RWPE2 (cell line): Measurements from ENCODE around the gene AURKAIP1.

Source experiments
- ATAC-seq: fragments of 200-7000 bp; cut with Tn5 transposase; 3 replicates; pipeline ENCODE4 v1.9.1; 2021; ENCODE audit warnings: low read depth
- DNase-seq: peaks from one replicate; pipeline ENCODE4 v3.0.0-alpha.2; 2020; ENCODE audit warnings: low spot score
- H3K27ac ChIP-seq: fragments of 450-650 bp; 2 replicates; pipeline ENCODE4 v1.5.1; 2017; ENCODE audit warnings: mild to moderate bottlenecking; ENCODE audit not compliant: poor library complexity, severe bottlenecking
- H3K27me3 ChIP-seq: fragments of 250-450 bp; sonication (Bioruptor Pico); 2 replicates; pipeline ENCODE4 v1.5.1; 2021; ENCODE audit warnings: mild to moderate bottlenecking, moderate library complexity; ENCODE audit not compliant: insufficient read depth, poor library complexity, severe bottlenecking
- H3K36me3 ChIP-seq: fragments of 250-450 bp; sonication (Bioruptor Pico); 2 replicates; pipeline ENCODE4 v1.5.1; 2020; ENCODE audit warnings: low read depth, mild to moderate bottlenecking, moderate library complexity
- H3K4me1 ChIP-seq: fragments of 250-450 bp; sonication (Bioruptor Pico); 2 replicates; pipeline ENCODE4 v1.5.1; 2021; ENCODE audit warnings: mild to moderate bottlenecking, moderate library complexity; ENCODE audit not compliant: insufficient read depth, poor library complexity, severe bottlenecking
- H3K4me3 ChIP-seq: fragments of 250-450 bp; sonication (Bioruptor Pico); 2 replicates; pipeline ENCODE4 v1.5.1; 2021; ENCODE audit warnings: mild to moderate bottlenecking, moderate library complexity; ENCODE audit not compliant: severe bottlenecking
- H3K9me3 ChIP-seq: fragments of 250-450 bp; sonication (Bioruptor Pico); 2 replicates; pipeline ENCODE4 v1.5.1; 2021; ENCODE audit warnings: mild to moderate bottlenecking, moderate library complexity; ENCODE audit not compliant: severe bottlenecking
- CTCF ChIP-seq: fragments of 450-650 bp; IDR thresholded peaks from one replicate; pipeline ENCODE4 v1.5.1; 2017; ENCODE audit warnings: mild to moderate bottlenecking, moderate library complexity; ENCODE audit not compliant: poor library complexity, severe bottlenecking

AURKAIP1 gene

GRCh38 chr1:1340185-1340584 is 34.8 kb downstream of the AURKAIP1 start:
- no peak overlapping the region for H3K4me3 ChIP-seq
- TF ChIP-seq CTCF: no peak
- H3K27ac ChIP-seq: no peak overlapping the region
- no peaks in the 10 kb centered on the region for H3K27me3 ChIP-seq
- H3K36me3 ChIP-seq: peaks cover 46% of the 10 kb centered on the region
- no peaks in the 10 kb centered on the region for H3K9me3 ChIP-seq
- peaks cover 12% of the 10 kb centered on the region for H3K4me1 ChIP-seq
- DNase-seq: no peak
- no peak for ATAC-seq

- Histone ChIP-seq H3K9me3 (no peaks in the 10 kb centered on the region), H3K36me3 (peaks cover 46% of the 10 kb centered on the region), H3K27me3 (no peaks in the 10 kb centered on the region), H3K27ac (no peak overlapping the region), H3K4me1 (no peaks in the 10 kb centered on the region), H3K4me3 (no peak overlapping the region)
- DNase-seq: no peak
- TF ChIP-seq CTCF: no peak
- no peak for ATAC-seq
Observed at GRCh38 chr1:1338278-1338677, 36.7 kb downstream of the AURKAIP1 start.

- Histone ChIP-seq H3K27me3 (no peaks in the 10 kb centered on the region), H3K27ac (no peak overlapping the region), H3K9me3 (no peaks in the 10 kb centered on the region), H3K4me3 (no peak overlapping the region), H3K36me3 (peaks cover 46% of the 10 kb centered on the region), H3K4me1 (no peaks in the 10 kb centered on the region)
- no peak for TF ChIP-seq CTCF
- ATAC-seq (peak; percentile 69), DNase-seq (no peak)
Observed at GRCh38 chr1:1337793-1338147, 37.2 kb downstream of the AURKAIP1 start.

- DNase-seq: no peak
- Histone ChIP-seq H3K4me1 (peaks cover 5% of the 10 kb centered on the region), H3K4me3 (no peak overlapping the region), H3K9me3 (no peaks in the 10 kb centered on the region), H3K27me3 (no peaks in the 10 kb centered on the region), H3K27ac (no peak overlapping the region), H3K36me3 (peaks cover 46% of the 10 kb centered on the region)
- no peak for TF ChIP-seq CTCF
- ATAC-seq: no peak
Observed at GRCh38 chr1:1336931-1337792, 37.8 kb downstream of the AURKAIP1 start.

- Histone ChIP-seq H3K9me3 (no peaks in the 10 kb centered on the region), H3K27me3 (no peaks in the 10 kb centered on the region), H3K36me3 (peaks cover 42% of the 10 kb centered on the region), H3K4me1 (peaks cover 8% of the 10 kb centered on the region), H3K27ac (no peak overlapping the region), H3K4me3 (no peak overlapping the region)
- no peak for TF ChIP-seq CTCF
- ATAC-seq (no peak), DNase-seq (no peak)
Observed at GRCh38 chr1:1336446-1336845, 38.6 kb downstream of the AURKAIP1 start.
